Measurements from ENCODE around the gene TTC23. TPM values are rescaled to one million over a fixed set of nuclear protein-coding genes. Genes with fewer than 3 reads are reported as not detected.

Gene TTC23
- total RNA-seq, 1 donor from 2014 or later = 45.3 TPM

DNA sequence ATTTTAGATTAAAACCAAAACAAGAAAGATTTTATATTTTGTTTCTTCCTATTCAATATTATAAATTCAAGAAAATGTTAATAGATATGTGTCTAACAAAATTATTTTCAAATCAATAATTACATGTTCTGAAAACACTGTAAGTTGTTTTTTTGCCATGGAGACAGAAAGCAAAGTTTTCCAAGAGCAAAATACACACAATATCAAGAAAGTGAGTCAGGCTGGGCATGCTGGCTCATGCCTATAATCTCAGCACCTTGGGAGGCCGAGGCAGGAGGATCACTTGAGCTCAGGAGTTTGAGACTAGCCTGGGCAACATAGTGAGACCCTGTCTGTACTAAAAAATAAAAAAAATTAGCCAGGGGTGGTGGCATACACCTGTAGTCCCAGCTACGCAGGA, 71.7 kb downstream of the TTC23 start:
- Mint-ChIP-seq H3K4me1 (peaks cover 12% of the 10 kb centered on the region), H3K4me3 (no peak overlapping the region), H3K9me3 (no peaks in the 10 kb centered on the region), H3K36me3 (peaks cover 10% of the 10 kb centered on the region), H3K27ac (no peak overlapping the region), H3K27me3 (ENCODE audit: insufficient read depth, low read depth) (no peaks in the 10 kb centered on the region)
- DNase-seq (ENCODE audit: low spot score) = no peak
- Histone ChIP-seq H3F3A (ENCODE audit: low read depth) (no peaks in the 10 kb centered on the region), H3K36me3 (no peaks in the 10 kb centered on the region), H3K4me3 (no peak overlapping the region), H2AFZ (replicated peaks) (no peak overlapping the region), H3K4me1 (no peaks in the 10 kb centered on the region), H3K79me2 (ENCODE audit: low read depth) (no peaks in the 10 kb centered on the region), H3K4me2 (no peak overlapping the region), H3K27me3 (no peaks in the 10 kb centered on the region), H3K27ac (no peak overlapping the region), H3K9me3 (ENCODE audit: low read depth) (no peaks in the 10 kb centered on the region), H3K9ac (no peak overlapping the region), H4K20me1 (ENCODE audit: low read depth) (no peaks in the 10 kb centered on the region)
- TF ChIP-seq EZH2phosphoT487 (IDR thresholded peaks at IDR 0.05) (no peak), EZH2 (IDR thresholded peaks at IDR 0.05) (no peak)
- TF ChIP-seq, protein P1, sequence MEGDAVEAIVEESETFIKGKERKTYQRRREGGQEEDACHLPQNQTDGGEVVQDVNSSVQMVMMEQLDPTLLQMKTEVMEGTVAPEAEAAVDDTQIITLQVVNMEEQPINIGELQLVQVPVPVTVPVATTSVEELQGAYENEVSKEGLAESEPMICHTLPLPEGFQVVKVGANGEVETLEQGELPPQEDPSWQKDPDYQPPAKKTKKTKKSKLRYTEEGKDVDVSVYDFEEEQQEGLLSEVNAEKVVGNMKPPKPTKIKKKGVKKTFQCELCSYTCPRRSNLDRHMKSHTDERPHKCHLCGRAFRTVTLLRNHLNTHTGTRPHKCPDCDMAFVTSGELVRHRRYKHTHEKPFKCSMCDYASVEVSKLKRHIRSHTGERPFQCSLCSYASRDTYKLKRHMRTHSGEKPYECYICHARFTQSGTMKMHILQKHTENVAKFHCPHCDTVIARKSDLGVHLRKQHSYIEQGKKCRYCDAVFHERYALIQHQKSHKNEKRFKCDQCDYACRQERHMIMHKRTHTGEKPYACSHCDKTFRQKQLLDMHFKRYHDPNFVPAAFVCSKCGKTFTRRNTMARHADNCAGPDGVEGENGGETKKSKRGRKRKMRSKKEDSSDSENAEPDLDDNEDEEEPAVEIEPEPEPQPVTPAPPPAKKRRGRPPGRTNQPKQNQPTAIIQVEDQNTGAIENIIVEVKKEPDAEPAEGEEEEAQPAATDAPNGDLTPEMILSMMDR (IDR thresholded peaks at IDR 0.05) = no peak

DNA sequence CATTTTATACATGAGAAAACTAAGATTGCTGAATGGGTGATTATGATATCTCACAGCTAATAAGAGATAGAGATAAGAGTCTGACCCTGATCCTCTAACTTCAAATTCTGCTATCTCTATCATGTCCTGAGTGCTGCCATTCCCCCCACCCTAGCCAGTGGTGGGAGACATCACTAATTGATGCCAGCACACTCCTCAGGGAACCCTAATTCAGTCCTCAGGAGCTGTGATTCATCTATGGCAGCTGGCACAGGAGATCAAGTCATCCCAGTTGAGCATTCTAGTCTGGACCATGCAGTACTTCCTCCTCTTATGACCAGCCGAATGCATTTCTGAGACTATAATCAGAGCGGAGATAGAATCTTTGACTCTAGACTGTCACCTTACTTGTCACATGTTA, 72.6 kb downstream of the TTC23 start:
- no peak overlapping the region for H3K27ac Mint-ChIP-seq
- no peaks in the 10 kb centered on the region for H4K20me1 ChIP-seq (ENCODE audit: low read depth)
- H3K4me2 ChIP-seq = no peak overlapping the region
- TF ChIP-seq EZH2 (IDR thresholded peaks at IDR 0.05) = no peak
- TF ChIP-seq EZH2phosphoT487 (IDR thresholded peaks at IDR 0.05) = no peak
- TF ChIP-seq, protein P1 (IDR thresholded peaks at IDR 0.05) = no peak
- H3K36me3 ChIP-seq = no peaks in the 10 kb centered on the region
- no peak overlapping the region for H3K4me3 ChIP-seq
- no peak overlapping the region for H3K4me3 Mint-ChIP-seq
- H3K27ac ChIP-seq = no peak overlapping the region
- H3K9me3 ChIP-seq (ENCODE audit: low read depth) = no peaks in the 10 kb centered on the region
- H3K9ac ChIP-seq = no peak overlapping the region
- H3F3A ChIP-seq (ENCODE audit: low read depth) = no peaks in the 10 kb centered on the region
- no peaks in the 10 kb centered on the region for H3K9me3 Mint-ChIP-seq
- no peaks in the 10 kb centered on the region for H3K79me2 ChIP-seq (ENCODE audit: low read depth)
- peaks cover 6% of the 10 kb centered on the region for H3K4me1 Mint-ChIP-seq
- no peak for DNase-seq (ENCODE audit: low spot score)
- no peaks in the 10 kb centered on the region for H3K4me1 ChIP-seq
- H2AFZ ChIP-seq (replicated peaks) = no peak overlapping the region
- H3K27me3 Mint-ChIP-seq (ENCODE audit: insufficient read depth, low read depth) = no peaks in the 10 kb centered on the region
- H3K36me3 Mint-ChIP-seq = peaks cover 12% of the 10 kb centered on the region
- no peaks in the 10 kb centered on the region for H3K27me3 ChIP-seq

DNA sequence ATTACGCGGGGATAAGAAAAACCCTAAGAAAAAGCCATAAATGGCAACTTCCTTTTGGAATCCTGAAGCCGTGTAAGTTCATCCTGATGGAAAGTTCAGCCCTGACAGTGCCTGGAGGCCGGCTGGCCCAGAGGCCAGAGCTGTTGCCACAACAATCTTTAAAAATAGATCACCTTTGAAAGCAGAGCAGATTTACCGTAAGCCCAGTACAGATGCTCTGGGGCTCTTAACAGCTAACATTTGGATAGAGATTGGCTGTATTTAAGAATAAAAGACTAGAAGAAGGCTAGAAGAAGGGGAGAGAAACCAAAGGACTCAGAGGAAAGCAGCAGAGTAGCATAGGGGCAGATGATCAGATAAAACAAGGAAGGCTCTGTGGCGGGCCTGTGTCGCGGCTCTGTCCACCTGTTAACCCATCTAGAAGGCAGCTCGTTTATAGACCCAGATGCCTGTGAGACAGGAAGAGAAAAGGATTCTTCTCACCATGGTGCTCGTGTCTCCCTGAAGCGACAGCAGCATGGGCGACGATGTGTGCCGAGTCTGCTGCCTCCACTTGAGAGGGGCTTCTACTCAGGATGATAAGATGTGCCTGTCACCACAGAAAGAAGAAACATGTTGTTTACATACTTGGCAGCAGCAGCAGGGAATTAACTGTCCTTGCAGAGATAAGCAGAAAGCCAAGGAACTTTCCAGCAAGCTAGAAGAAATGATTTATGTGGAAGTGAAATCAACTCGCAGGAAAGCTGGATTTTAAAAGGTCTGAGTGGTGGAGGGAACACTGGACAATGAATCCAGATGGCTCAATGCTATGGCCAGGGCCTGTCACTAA, 74.6 kb downstream of the TTC23 start:
- Mint-ChIP-seq H3K4me1 (no peaks in the 10 kb centered on the region), H3K36me3 (peaks cover 14% of the 10 kb centered on the region), H3K27me3 (ENCODE audit: insufficient read depth, low read depth) (no peaks in the 10 kb centered on the region), H3K27ac (no peak overlapping the region), H3K4me3 (no peak overlapping the region), H3K9me3 (no peaks in the 10 kb centered on the region)
- H3K79me2 ChIP-seq (ENCODE audit: low read depth) = no peaks in the 10 kb centered on the region
- no peak overlapping the region for H3K27ac ChIP-seq
- no peaks in the 10 kb centered on the region for H3K27me3 ChIP-seq
- no peak overlapping the region for H2AFZ ChIP-seq (replicated peaks)
- H3F3A ChIP-seq (ENCODE audit: low read depth) = no peaks in the 10 kb centered on the region
- H4K20me1 ChIP-seq (ENCODE audit: low read depth) = no peaks in the 10 kb centered on the region
- no peak for DNase-seq (ENCODE audit: low spot score)
- no peaks in the 10 kb centered on the region for H3K9me3 ChIP-seq (ENCODE audit: low read depth)
- TF ChIP-seq EZH2 (IDR thresholded peaks at IDR 0.05) (no peak), EZH2phosphoT487 (IDR thresholded peaks at IDR 0.05) (no peak)
- TF ChIP-seq, protein P1 (IDR thresholded peaks at IDR 0.05) = no peak
- no peaks in the 10 kb centered on the region for H3K36me3 ChIP-seq
- H3K4me1 ChIP-seq = no peaks in the 10 kb centered on the region
- H3K4me2 ChIP-seq = no peak overlapping the region
- H3K9ac ChIP-seq = no peak overlapping the region
- H3K4me3 ChIP-seq = no peak overlapping the region

All from neural progenitor cell (in vitro differentiated cells).